Activated CD4-positive, CD25-positive, alpha-beta regulatory T cell treated with anti-CD3 and anti-CD28 coated beads, Interleukin-2, amount 50 U/mL, for 72 hours (primary cell): ENCODE measurements around the gene TOMM7.

Experiments used
- DNase-seq: peaks from one replicate; pipeline ENCODE4 v3.0.0; 2021

TOMM7 gene

GRCh38 chr7:22822486-22823141 lies at the start of gene TOMM7:
Gene TOMM7, minus strand, starts transcription at chr7:22822849. Its CDS starts 70 bp downstream, at chr7:22822779.
- DNase-seq, result peak; percentile 79

GRCh38 chr7:22872096-22872807 lies 49.6 kb upstream of the TOMM7 start:
- no peak for DNase-seq

GRCh38 chr7:22871661-22872060 lies 49.0 kb upstream of the TOMM7 start:
- no peak for DNase-seq

GRCh38 chr7:22868509-22868908 lies 45.9 kb upstream of the TOMM7 start:
- DNase-seq, result no peak

GRCh38 chr7:22867589-22867988 lies 44.9 kb upstream of the TOMM7 start:
- DNase-seq, result no peak

GRCh38 chr7:22867003-22867402 lies 44.4 kb upstream of the TOMM7 start:
- no peak for DNase-seq

- DNase-seq, result no peak
These were observed 42.9 kb upstream of the TOMM7 start for GRCh38 chr7:22865602-22865960.

- DNase-seq, result no peak
These were observed 42.4 kb upstream of the TOMM7 start for GRCh38 chr7:22864855-22865601.

- DNase-seq, result no peak
These were observed 41.7 kb upstream of the TOMM7 start for GRCh38 chr7:22864301-22864700.

- DNase-seq, result no peak
These were observed 40.7 kb upstream of the TOMM7 start for GRCh38 chr7:22863156-22863899.

- no peak for DNase-seq
These were observed 38.9 kb upstream of the TOMM7 start for GRCh38 chr7:22861576-22861975.

- DNase-seq, result no peak
These were observed 38.3 kb upstream of the TOMM7 start for GRCh38 chr7:22860784-22861482.

- DNase-seq, result no peak
These were observed 37.7 kb upstream of the TOMM7 start for GRCh38 chr7:22860337-22860736.

GRCh38 chr7:22859641-22860290 lies 37.1 kb upstream of the TOMM7 start:
- DNase-seq, result no peak

- no peak for DNase-seq
These were observed 36.3 kb upstream of the TOMM7 start for GRCh38 chr7:22858640-22859561.

- no peak for DNase-seq
These were observed 35.6 kb upstream of the TOMM7 start for GRCh38 chr7:22858274-22858639.

GRCh38 chr7:22856416-22856815 lies 33.8 kb upstream of the TOMM7 start:
- DNase-seq, result no peak

- DNase-seq, result no peak
These were observed 32.4 kb upstream of the TOMM7 start for GRCh38 chr7:22855049-22855392.

- peak; percentile 80 for DNase-seq
These were observed 31.8 kb upstream of the TOMM7 start for GRCh38 chr7:22854158-22855048.

GRCh38 chr7:22853674-22854157 lies 31.1 kb upstream of the TOMM7 start:
- no peak for DNase-seq
